Endothelial cell of umbilical vein (primary cell): Measurements from ENCODE around the gene TRAPPC12. TPM values are rescaled to one million over a fixed set of nuclear protein-coding genes. Genes with fewer than 3 reads are reported as not detected.

ENCODE experiments used
- BruUV-seq: library from RNA; stranded (reverse); fragments of 400-500 nt; replicated peaks from 2 replicates; lab custom pipeline; 2021; lab: Mats Ljungman, UMichigan
- CTCF ChIA-PET: fragments of 300-600, 350-600 bp; sonication (Branson Sonifier 250); formaldehyde crosslinking; loops from one replicate; lab custom pipeline; 2021; ENCODE audit warnings: antibody characterized with exemption, inconsistent platforms; lab: Charles Lee
- POLR2A ChIA-PET: fragments of 300-600, 350-600 bp; sonication (Branson Sonifier 250); formaldehyde crosslinking; loops from one replicate; lab custom pipeline; 2021; ENCODE audit warnings: antibody characterized with exemption, inconsistent platforms; lab: Charles Lee
- DNase-seq: peaks from one replicate; pipeline ENCODE4 v3.0.0-alpha.2; 2011; ENCODE audit warnings: low read depth, low spot score
- FAIRE-seq: peaks from 2 replicates; lab custom pipeline; 2011; peaks lifted over from hg19 to GRCh38; lab: Jason Lieb, UNC
- H2AFZ ChIP-seq: 2 replicates; pipeline ENCODE4 v1.6.0; 2012; ENCODE audit warnings: low read depth, low read length, control low read depth, inconsistent platforms
- H3K27ac ChIP-seq: 2 replicates; pipeline ENCODE4 v1.5.1; 2011; ENCODE audit warnings: low read depth, mild to moderate bottlenecking, control low read depth, low read length, moderate library complexity; ENCODE audit not compliant: insufficient read depth
- H3K27me3 ChIP-seq, 2 experiments: 2 replicates each; pipeline versions ENCODE4 v1.6.0 to v1.6.1; 2011; ENCODE audit warnings: low read length in 2 of 2, mixed read lengths in 1 of 2; ENCODE audit not compliant: control insufficient read depth in 2 of 2, insufficient read depth in 2 of 2
- H3K36me3 ChIP-seq, 2 experiments: 2 replicates in 1 of 2; 3 replicates in 1 of 2; pipeline ENCODE4 v1.5.1; 2011; ENCODE audit warnings: low read length in 2 of 2, mild to moderate bottlenecking in 1 of 2, moderate library complexity in 1 of 2; ENCODE audit not compliant: control insufficient read depth in 2 of 2, insufficient read depth in 2 of 2; ENCODE audit errors: extremely low read depth in 1 of 2
- H3K4me1 ChIP-seq: 3 replicates; pipeline ENCODE4 v1.5.1; 2011; ENCODE audit warnings: mild to moderate bottlenecking, low read length; ENCODE audit not compliant: control insufficient read depth, insufficient read depth; ENCODE audit errors: extremely low read depth
- H3K4me2 ChIP-seq: 2 replicates; pipeline ENCODE4 v1.6.1; 2011; ENCODE audit warnings: low read length, control low read depth, mixed read lengths; ENCODE audit not compliant: insufficient read depth
- H3K4me3 ChIP-seq, 3 experiments: fragments of 200-600 bp in 1 of 3; sonication (generic), shearing (Covaris generic) in 1 of 3; replicated peaks in 1 of 3; 2 replicates each; pipeline ENCODE4 v1.5.1; 2011 to 2016; ENCODE audit warnings: control low read depth in 3 of 3, low read length in 3 of 3, mild to moderate bottlenecking in 2 of 3, inconsistent platforms in 1 of 3, low read depth in 1 of 3, moderate library complexity in 1 of 3; ENCODE audit not compliant: insufficient read depth in 1 of 3
- H3K79me2 ChIP-seq: 2 replicates; pipeline ENCODE4 v1.6.0; 2012; ENCODE audit warnings: low read length, inconsistent platforms; ENCODE audit not compliant: control insufficient read depth, insufficient read depth
- H3K9ac ChIP-seq: replicated peaks from 2 replicates; pipeline ENCODE3; 2011; ENCODE audit warnings: low read length, control low read depth; ENCODE audit not compliant: insufficient read depth; ENCODE audit errors: extremely low read depth
- H3K9me1 ChIP-seq: replicated peaks from 3 replicates; pipeline ENCODE4 v1.6.0; 2011; ENCODE audit warnings: mild to moderate bottlenecking, low read length; ENCODE audit not compliant: control insufficient read depth, insufficient read depth; ENCODE audit errors: extremely low read depth
- H3K9me3 ChIP-seq: replicated peaks from 2 replicates; pipeline ENCODE4 v1.5.1; 2012; ENCODE audit warnings: low read length, inconsistent platforms; ENCODE audit not compliant: control insufficient read depth, insufficient read depth
- H4K20me1 ChIP-seq: replicated peaks from 2 replicates; pipeline ENCODE3; 2011; ENCODE audit warnings: mild to moderate bottlenecking, low read length; ENCODE audit not compliant: control insufficient read depth, insufficient read depth; ENCODE audit errors: extremely low read depth
- EZH2 ChIP-seq: IDR thresholded peaks from 2 replicates; pipeline ENCODE4 v1.6.1; 2012; ENCODE audit warnings: borderline replicate concordance, low read depth, mild to moderate bottlenecking, moderate library complexity, low read length, inconsistent platforms; ENCODE audit not compliant: severe bottlenecking
- FOS ChIP-seq: IDR thresholded peaks from 2 replicates; pipeline ENCODE4 v1.6.1; 2011; ENCODE audit warnings: mild to moderate bottlenecking, low read length, moderate library complexity, borderline replicate concordance; ENCODE audit not compliant: insufficient read depth
- GATA2 ChIP-seq: IDR thresholded peaks from 2 replicates; pipeline ENCODE4 v1.7.0; 2011; ENCODE audit warnings: low read depth, mild to moderate bottlenecking, moderate library complexity, mixed read lengths, low read length; ENCODE audit not compliant: insufficient read length, insufficient read depth
- JUN ChIP-seq: IDR thresholded peaks from 2 replicates; pipeline ENCODE4 v1.6.1; 2011; ENCODE audit warnings: borderline replicate concordance, low read depth; ENCODE audit not compliant: insufficient read length, insufficient read depth
- MYC ChIP-seq: IDR thresholded peaks from one replicate; pipeline ENCODE4 v1.6.1; 2011; ENCODE audit warnings: mild to moderate bottlenecking, low read depth, low read length
- POLR2A ChIP-seq: IDR thresholded peaks from 2 replicates; pipeline ENCODE4 v1.6.1; 2012; ENCODE audit warnings: low read depth, mild to moderate bottlenecking, control low read depth, low read length
- POLR2AphosphoS5 ChIP-seq: IDR thresholded peaks from 2 replicates; pipeline ENCODE4 v1.6.1; 2012; ENCODE audit warnings: low read depth, mild to moderate bottlenecking, control low read depth, low read length, moderate library complexity; ENCODE audit not compliant: insufficient read depth
- dilution Hi-C: fragments of 300-500 bp; cut with MboI; formaldehyde crosslinking; loops from one replicate; pipeline ENCODE4 v1.15.0; 2019; ENCODE audit warnings: low sequenced_read_pairs; ENCODE audit not compliant: extremely low pct_ligation_motif_present
- intact Hi-C: fragments of 100-400 bp; cut with micrococcal nuclease; formaldehyde crosslinking; loops from one replicate; pipeline ENCODE4 v1.10.0; 2022
- polyA plus RNA-seq, 4 experiments: library from polyadenylated mRNA; depleted of rRNA in 3 of 4; stranded (reverse) in 3 of 4; unstranded in 1 of 4; fragments of >200 nt; gene quantifications; 2 replicates each; pipeline versions ENCODE4 v1.2.1 to v1.2.3, GENCODE V29; 2011 to 2012; ENCODE audit warnings: missing spikeins in 1 of 4
- total RNA-seq: library from RNA; stranded (reverse); gene quantifications from 2 replicates; pipeline ENCODE4 v1.2.3, GENCODE V29; 2021
- TF ChIP-seq, protein P1 (sequence below), 2 donors: IDR thresholded peaks; 1 replicate in 1 of 2; 2 replicates in 1 of 2; pipeline ENCODE4 v1.5.1; 2011; ENCODE audit warnings: low read length in 2 of 2, mild to moderate bottlenecking in 2 of 2, moderate library complexity in 2 of 2, control low read depth in 1 of 2, inconsistent platforms in 1 of 2, low read depth in 1 of 2; ENCODE audit not compliant: insufficient read depth in 1 of 2; ENCODE audit errors: extremely low read depth in 1 of 2
- TF ChIP-seq, protein P2 (sequence below): IDR thresholded peaks from 2 replicates; pipeline ENCODE4 v1.6.1; 2011; ENCODE audit not compliant: insufficient read depth, insufficient read length

TRAPPC12 gene
- total and polyA plus RNA-seq, 2 donors (not counting 3 experiments of a cell fraction or from before 2014, with no cell fraction given), result 47.5 to 81.5 TPM

- Histone ChIP-seq H3K27ac (no peak overlapping the region), H3K4me2 (no peak overlapping the region), H3K9me1 (no peaks in the 10 kb centered on the region), H3K27me3 (no peaks in the 10 kb centered on the region), H3K36me3 (peaks cover 4 to 12% of the 10 kb centered on the region in 2 experiments), H3K9me3 (no peaks in the 10 kb centered on the region), H4K20me1 (no peaks in the 10 kb centered on the region), H3K9ac (no peak overlapping the region), H3K4me1 (peaks cover 5% of the 10 kb centered on the region), H3K79me2 (no peaks in the 10 kb centered on the region), H3K4me3 (no peak overlapping the region), H2AFZ (no peak overlapping the region)
- intact Hi-C loops (no loop called here), dilution Hi-C loops (no loop called here)
- ChIA-PET POLR2A (no interaction called here), CTCF (interaction anchor here (3.0 to 3.7 kb wide), 2 partner anchors 18 to 21 kb away, joined by 11 to 18 read pairs; no protein-coding TSS in a partner anchor)
- FAIRE-seq (no peak), DNase-seq (no peak)
- no TSS peak for BruUV-seq
- TF ChIP-seq FOS, result no peak
- TF ChIP-seq, protein P1, sequence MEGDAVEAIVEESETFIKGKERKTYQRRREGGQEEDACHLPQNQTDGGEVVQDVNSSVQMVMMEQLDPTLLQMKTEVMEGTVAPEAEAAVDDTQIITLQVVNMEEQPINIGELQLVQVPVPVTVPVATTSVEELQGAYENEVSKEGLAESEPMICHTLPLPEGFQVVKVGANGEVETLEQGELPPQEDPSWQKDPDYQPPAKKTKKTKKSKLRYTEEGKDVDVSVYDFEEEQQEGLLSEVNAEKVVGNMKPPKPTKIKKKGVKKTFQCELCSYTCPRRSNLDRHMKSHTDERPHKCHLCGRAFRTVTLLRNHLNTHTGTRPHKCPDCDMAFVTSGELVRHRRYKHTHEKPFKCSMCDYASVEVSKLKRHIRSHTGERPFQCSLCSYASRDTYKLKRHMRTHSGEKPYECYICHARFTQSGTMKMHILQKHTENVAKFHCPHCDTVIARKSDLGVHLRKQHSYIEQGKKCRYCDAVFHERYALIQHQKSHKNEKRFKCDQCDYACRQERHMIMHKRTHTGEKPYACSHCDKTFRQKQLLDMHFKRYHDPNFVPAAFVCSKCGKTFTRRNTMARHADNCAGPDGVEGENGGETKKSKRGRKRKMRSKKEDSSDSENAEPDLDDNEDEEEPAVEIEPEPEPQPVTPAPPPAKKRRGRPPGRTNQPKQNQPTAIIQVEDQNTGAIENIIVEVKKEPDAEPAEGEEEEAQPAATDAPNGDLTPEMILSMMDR (IDR thresholded peaks at IDR 0.05; ENCODE audit: extremely low read depth in 1 of 2, insufficient read depth in 1 of 2, low read depth in 1 of 2, low read length in 2 of 2), result no peak
- TF ChIP-seq MYC, result no peak
- no peak for TF ChIP-seq POLR2A
- no peak for TF ChIP-seq EZH2
- TF ChIP-seq JUN, result no peak
- no peak for TF ChIP-seq GATA2
- TF ChIP-seq, protein P2, sequence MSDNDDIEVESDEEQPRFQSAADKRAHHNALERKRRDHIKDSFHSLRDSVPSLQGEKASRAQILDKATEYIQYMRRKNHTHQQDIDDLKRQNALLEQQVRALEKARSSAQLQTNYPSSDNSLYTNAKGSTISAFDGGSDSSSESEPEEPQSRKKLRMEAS, result no peak
- no peak for TF ChIP-seq POLR2AphosphoS5
Observed at GRCh38 chr2:3441465-3441864, 62.0 kb downstream of the TRAPPC12 start.
